DND-41 (cell line): ENCODE results near the gene JMJD1C.
"Not testable (repeated sequence)": the region's sequence is repeated elsewhere in the genome, so short reads cannot be mapped to it uniquely, and the experiment has no call there.

Source experiments
- ATAC-seq: fragments of 200-7000 bp; cut with Tn5 transposase; 3 replicates; pipeline ENCODE4 v1.9.1; 2021; ENCODE audit warnings: low read depth; ENCODE audit not compliant: insufficient read depth
- DNase-seq: peaks from one replicate; pipeline ENCODE4 v3.0.0-alpha.2; 2020
- H2AFZ ChIP-seq: 2 replicates; pipeline ENCODE4 v1.6.0; 2012; ENCODE audit warnings: low read depth, low read length
- H3K27ac ChIP-seq: 2 replicates; pipeline ENCODE4 v1.5.1; 2012; ENCODE audit warnings: low read length, inconsistent platforms
- H3K27me3 ChIP-seq: fragments of 200-600 bp; sonication (generic); 2 replicates; pipeline ENCODE4 v1.6.0; 2012; ENCODE audit warnings: low read length, mild to moderate bottlenecking, inconsistent platforms; ENCODE audit not compliant: insufficient read depth, poor library complexity
- H3K36me3 ChIP-seq: 2 replicates; pipeline ENCODE4 v1.5.1; 2012; ENCODE audit warnings: low read length, inconsistent platforms; ENCODE audit not compliant: insufficient read depth
- H3K4me1 ChIP-seq: 2 replicates; pipeline ENCODE4 v1.5.1; 2012; ENCODE audit warnings: mild to moderate bottlenecking, low read length; ENCODE audit not compliant: insufficient read depth
- H3K4me2 ChIP-seq: 2 replicates; pipeline ENCODE4 v1.6.0; 2012; ENCODE audit warnings: mild to moderate bottlenecking, moderate library complexity, low read length, inconsistent platforms; ENCODE audit not compliant: insufficient read depth
- H3K4me3 ChIP-seq, 2 experiments: fragments of 200-600 bp in 1 of 2; shearing (Covaris generic) in 1 of 2; 2 replicates each; pipeline ENCODE4 v1.5.1; 2012 to 2016; ENCODE audit warnings: inconsistent platforms in 2 of 2, low read length in 2 of 2, mild to moderate bottlenecking in 2 of 2, low read depth in 1 of 2, moderate library complexity in 1 of 2
- H3K79me2 ChIP-seq: 2 replicates; pipeline ENCODE4 v1.6.0; 2012; ENCODE audit warnings: low read length, inconsistent platforms; ENCODE audit not compliant: insufficient read depth
- H3K9ac ChIP-seq: 2 replicates; pipeline ENCODE4 v1.6.0; 2012; ENCODE audit warnings: low read depth, mild to moderate bottlenecking, inconsistent platforms, low read length, moderate library complexity
- H3K9me3 ChIP-seq: 2 replicates; pipeline ENCODE4 v1.5.1; 2012; ENCODE audit warnings: low read length, moderate library complexity, mild to moderate bottlenecking, inconsistent platforms; ENCODE audit not compliant: insufficient read depth, severe bottlenecking
- H4K20me1 ChIP-seq: 2 replicates; pipeline ENCODE4 v1.6.0; 2012; ENCODE audit warnings: low read length; ENCODE audit not compliant: insufficient read depth
- CTCF ChIP-seq: IDR thresholded peaks from 2 replicates; pipeline ENCODE4 v1.5.1; 2012; ENCODE audit warnings: borderline replicate concordance, low read length, moderate library complexity, mild to moderate bottlenecking; ENCODE audit not compliant: poor library complexity, severe bottlenecking; ENCODE audit errors: extremely low read depth
- EZH2 ChIP-seq: IDR thresholded peaks from 3 replicates; pipeline ENCODE4 v1.6.1; 2012; ENCODE audit warnings: borderline replicate concordance, low read depth, mild to moderate bottlenecking, moderate library complexity, low read length, inconsistent platforms; ENCODE audit not compliant: severe bottlenecking

JMJD1C gene

DNA sequence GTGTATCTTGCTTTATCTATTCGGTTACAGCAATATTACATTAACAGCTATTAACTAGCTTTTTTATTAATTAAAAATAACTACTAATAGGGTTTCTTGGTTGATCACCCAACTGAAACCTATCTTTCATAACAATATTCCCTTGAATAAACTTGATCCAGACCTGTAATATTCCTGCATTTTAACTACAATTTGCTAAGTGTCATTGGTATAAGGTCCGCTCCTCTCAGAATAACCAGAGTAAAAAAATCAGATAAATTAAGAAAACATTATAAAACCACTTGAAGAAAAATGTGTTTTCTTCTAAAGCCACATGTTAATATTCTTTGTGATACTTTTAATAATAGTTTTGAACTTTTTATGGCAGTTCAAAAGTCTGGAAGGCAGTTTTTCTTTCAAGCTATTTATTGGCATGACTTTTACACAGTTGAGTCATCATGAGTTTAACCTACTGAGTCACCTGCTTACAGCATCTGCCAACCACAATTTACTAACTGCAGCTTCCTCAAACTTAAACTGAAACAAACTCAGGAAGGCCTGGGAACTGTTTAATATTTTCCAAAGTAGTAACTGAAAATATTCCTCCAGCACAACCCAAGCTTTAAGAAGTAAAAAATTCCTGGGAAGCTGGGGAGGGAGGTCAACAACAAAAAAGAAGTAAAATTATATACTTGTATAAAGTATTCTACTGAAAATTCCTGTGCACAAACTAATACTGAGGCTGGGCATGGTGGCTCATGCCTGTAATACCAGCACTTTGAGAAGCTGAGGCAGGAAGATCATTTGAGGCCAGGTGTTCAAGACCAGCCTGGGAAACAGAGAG lies 229.5 kb downstream of the JMJD1C start:
- no peaks in the 10 kb centered on the region for H3K36me3 ChIP-seq
- peaks cover 27% of the 10 kb centered on the region; the same call in 1 of the 2 replicates for H4K20me1 ChIP-seq
- H3K79me2 ChIP-seq: peaks cover 98% of the 10 kb centered on the region
- no peaks in the 10 kb centered on the region for H3K9me3 ChIP-seq
- no peak overlapping the region for H3K4me2 ChIP-seq
- peaks cover 40% of the 10 kb centered on the region for H3K4me1 ChIP-seq
- no peak overlapping the region for H2AFZ ChIP-seq
- peak overlapping the region; percentile 43; the same call in 1 of the 2 replicates for H3K9ac ChIP-seq
- no peak overlapping the region for H3K4me3 ChIP-seq
- TF ChIP-seq CTCF: no peak
- TF ChIP-seq EZH2: no peak
- DNase-seq (peak; percentile 19), ATAC-seq (peak; percentile 92)
- no peaks in the 10 kb centered on the region for H3K27me3 ChIP-seq
- peak overlapping the region; percentile 76 for H3K27ac ChIP-seq

DNA sequence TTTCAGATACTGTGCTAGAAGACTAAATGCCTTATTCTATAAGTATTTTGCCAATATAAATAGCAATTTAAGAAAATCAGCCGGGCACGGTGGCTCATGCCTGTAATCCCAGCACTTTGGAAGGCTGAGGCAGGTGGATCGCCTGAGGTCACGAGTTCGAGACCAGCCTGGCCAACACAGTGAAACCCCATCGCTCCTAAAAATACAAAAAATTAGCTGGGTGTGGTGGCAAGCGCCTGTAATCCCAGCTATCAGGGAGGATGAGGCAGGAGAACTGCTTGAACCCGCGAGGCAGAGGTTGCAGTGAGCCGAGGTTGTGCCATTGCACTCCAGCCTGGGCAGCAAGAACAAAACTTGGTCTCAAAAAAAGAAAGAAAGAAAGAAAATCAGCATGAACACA lies 230.6 kb downstream of the JMJD1C start:
- Histone ChIP-seq H3K79me2 (peaks cover 98% of the 10 kb centered on the region), H3K4me1 (peaks cover 38% of the 10 kb centered on the region), H4K20me1 (peaks cover 23% of the 10 kb centered on the region; the same call in 1 of the 2 replicates)
- H3K27me3 ChIP-seq, H2AFZ ChIP-seq, H3K9ac ChIP-seq, H3K4me2 ChIP-seq, H3K36me3 ChIP-seq, ATAC-seq, H3K27ac ChIP-seq, H3K9me3 ChIP-seq, DNase-seq, H3K4me3 ChIP-seq: not testable (repeated sequence)

GRCh38 chr10:63229161-63229560 lies 236.6 kb downstream of the JMJD1C start:
- Histone ChIP-seq H3K27me3 (no peaks in the 10 kb centered on the region), H3K79me2 (peaks cover 97% of the 10 kb centered on the region), H3K4me1 (peaks cover 7% of the 10 kb centered on the region), H3K9ac (no peak overlapping the region), H3K4me2 (no peak overlapping the region), H3K27ac (no peak overlapping the region), H3K9me3 (no peaks in the 10 kb centered on the region), H3K36me3 (no peaks in the 10 kb centered on the region), H3K4me3 (no peak overlapping the region), H4K20me1 (peaks cover 34% of the 10 kb centered on the region), H2AFZ (no peak overlapping the region)
- no peak for DNase-seq
- TF ChIP-seq CTCF (no peak), EZH2 (no peak)
- ATAC-seq: no peak

- peaks cover 32% of the 10 kb centered on the region for H4K20me1 ChIP-seq
- no peak overlapping the region for H3K4me3 ChIP-seq
- TF ChIP-seq EZH2: no peak
- TF ChIP-seq CTCF: no peak
- no peaks in the 10 kb centered on the region for H3K9me3 ChIP-seq
- peaks cover 95% of the 10 kb centered on the region for H3K79me2 ChIP-seq
- no peak overlapping the region for H3K9ac ChIP-seq
- no peaks in the 10 kb centered on the region for H3K36me3 ChIP-seq
- no peaks in the 10 kb centered on the region for H3K27me3 ChIP-seq
- H3K27ac ChIP-seq: no peak overlapping the region
- DNase-seq (no peak), ATAC-seq (peak; percentile 53; the same call in 1 of the 3 replicates)
- H3K4me1 ChIP-seq: peaks cover 7% of the 10 kb centered on the region
- H3K4me2 ChIP-seq: no peak overlapping the region
- no peak overlapping the region for H2AFZ ChIP-seq
Observed at GRCh38 chr10:63228237-63228636, 237.5 kb downstream of the JMJD1C start.
